H9 (cell line): ENCODE results near the gene ZNF160. TPM values are rescaled to one million over a fixed set of nuclear protein-coding genes. Genes with fewer than 3 reads are reported as not detected.

Experiments
- DNase-seq: peaks from one replicate; pipeline ENCODE4 v3.0.0-alpha.2; 2017
- H2AFZ ChIP-seq: one replicate; pipeline ENCODE4 v1.6.1; 2013; ENCODE audit warnings: mild to moderate bottlenecking, low read length, control low read depth, moderate library complexity
- H2AK5ac ChIP-seq: 2 replicates; pipeline ENCODE4 v1.6.1; 2013; ENCODE audit warnings: low read length, control low read depth, mixed read lengths; ENCODE audit not compliant: insufficient read length
- H2BK120ac ChIP-seq: one replicate; pipeline ENCODE4 v1.6.1; 2013; ENCODE audit warnings: low read depth, mild to moderate bottlenecking, low read length, control low read depth, inconsistent platforms; ENCODE audit not compliant: poor library complexity, severe bottlenecking
- H2BK12ac ChIP-seq: 2 replicates; pipeline ENCODE4 v1.6.1; 2013; ENCODE audit warnings: low read length, control low read depth, mixed read lengths, low read depth; ENCODE audit not compliant: insufficient read length
- H2BK15ac ChIP-seq: 2 replicates; pipeline ENCODE4 v1.6.1; 2013; ENCODE audit warnings: low read depth, low read length, control low read depth
- H2BK20ac ChIP-seq: one replicate; pipeline ENCODE4 v1.6.1; 2013; ENCODE audit warnings: low read depth, mild to moderate bottlenecking, low read length, control low read depth, inconsistent platforms; ENCODE audit not compliant: poor library complexity, severe bottlenecking
- H2BK5ac ChIP-seq: 2 replicates; pipeline ENCODE4 v1.6.1; 2013; ENCODE audit warnings: low read length, control low read depth, mixed read lengths; ENCODE audit not compliant: insufficient read length
- H3K14ac ChIP-seq: 2 replicates; pipeline ENCODE4 v1.6.1; 2013; ENCODE audit warnings: low read length, control low read depth; ENCODE audit not compliant: insufficient read depth
- H3K18ac ChIP-seq: 2 replicates; pipeline ENCODE4 v1.6.1; 2013; ENCODE audit warnings: low read depth, mild to moderate bottlenecking, mixed read lengths, low read length, control low read depth; ENCODE audit not compliant: insufficient read length
- H3K23ac ChIP-seq: 2 replicates; pipeline ENCODE4 v1.6.1; 2013; ENCODE audit warnings: low read length, control low read depth, mixed read lengths, low read depth; ENCODE audit not compliant: insufficient read length
- H3K23me2 ChIP-seq: 2 replicates; pipeline ENCODE4 v1.6.1; 2013; ENCODE audit warnings: low read depth, mild to moderate bottlenecking, mixed read lengths, low read length, control low read depth; ENCODE audit not compliant: insufficient read length, poor library complexity, severe bottlenecking
- H3K27ac ChIP-seq: 2 replicates; pipeline ENCODE4 v1.5.1; 2013; ENCODE audit warnings: low read length, control low read depth, mixed read lengths, low read depth; ENCODE audit not compliant: insufficient read length
- H3K27me3 ChIP-seq: 2 replicates; pipeline ENCODE4 v1.6.1; 2013; ENCODE audit warnings: low read length, control low read depth, inconsistent platforms; ENCODE audit not compliant: insufficient read depth
- H3K4ac ChIP-seq: 2 replicates; pipeline ENCODE4 v1.6.1; 2013; ENCODE audit warnings: low read depth, mild to moderate bottlenecking, control low read depth, inconsistent platforms, low read length, moderate library complexity
- H3K4me1 ChIP-seq: 2 replicates; pipeline ENCODE4 v1.6.1; 2013; ENCODE audit warnings: low read length, control low read depth, inconsistent platforms; ENCODE audit not compliant: insufficient read depth
- H3K4me2 ChIP-seq: 2 replicates; pipeline ENCODE4 v1.6.1; 2013; ENCODE audit warnings: low read length, control low read depth, mixed read lengths; ENCODE audit not compliant: insufficient read length, insufficient read depth
- H3K56ac ChIP-seq: 2 replicates; pipeline ENCODE4 v1.6.1; 2013; ENCODE audit warnings: low read depth, mild to moderate bottlenecking, mixed read lengths, low read length, control low read depth; ENCODE audit not compliant: insufficient read length
- H3K79me1 ChIP-seq: 2 replicates; pipeline ENCODE4 v1.6.1; 2013; ENCODE audit warnings: low read depth, mild to moderate bottlenecking, moderate library complexity, low read length, control low read depth, inconsistent platforms; ENCODE audit not compliant: insufficient read depth, poor library complexity, severe bottlenecking
- H3K79me2 ChIP-seq: 2 replicates; pipeline ENCODE4 v1.6.1; 2013; ENCODE audit warnings: low read length, control low read depth, inconsistent platforms; ENCODE audit not compliant: insufficient read depth
- H3K9ac ChIP-seq: 2 replicates; pipeline ENCODE4 v1.6.1; 2013; ENCODE audit warnings: low read length, control low read depth, mixed read lengths; ENCODE audit not compliant: insufficient read length; ENCODE audit errors: extremely low read depth
- H3K9me3 ChIP-seq: one replicate; pipeline ENCODE4 v1.6.1; 2013; ENCODE audit warnings: low read depth, low read length, inconsistent platforms; ENCODE audit not compliant: control insufficient read depth
- H3T11ph ChIP-seq: one replicate; pipeline ENCODE4 v1.6.1; 2013; ENCODE audit warnings: mild to moderate bottlenecking, low read length, control low read depth, inconsistent platforms
- H4K20me1 ChIP-seq: one replicate; pipeline ENCODE4 v1.6.1; 2013; ENCODE audit not compliant: control insufficient read depth, insufficient read length, insufficient read depth
- H4K5ac ChIP-seq: 2 replicates; pipeline ENCODE4 v1.6.1; 2013; ENCODE audit warnings: low read depth, mild to moderate bottlenecking, mixed read lengths, low read length, control low read depth; ENCODE audit not compliant: insufficient read length
- H4K8ac ChIP-seq: replicated peaks from 2 replicates; pipeline ENCODE4 v1.6.1; 2013; ENCODE audit warnings: low read length, control low read depth, mixed read lengths, low read depth; ENCODE audit not compliant: insufficient read length
- H4K91ac ChIP-seq: 2 replicates; pipeline ENCODE4 v1.6.1; 2013; ENCODE audit warnings: low read depth, mild to moderate bottlenecking, moderate library complexity, mixed read lengths, low read length, control low read depth; ENCODE audit not compliant: insufficient read length
- H3K27ac Mint-ChIP-seq, 3 experiments: 2 replicates in 2 of 3; 3 replicates in 1 of 3; pipeline ENCODE4 v1.8.0; 2020 to 2021; ENCODE audit warnings: mixed read lengths in 3 of 3, mild to moderate bottlenecking in 1 of 3, moderate library complexity in 1 of 3
- H3K27me3 Mint-ChIP-seq: 2 replicates; pipeline ENCODE4 v1.8.0; 2021; ENCODE audit warnings: low read depth, mild to moderate bottlenecking, moderate library complexity, mixed read lengths
- H3K36me3 Mint-ChIP-seq, 3 experiments: 2 replicates in 2 of 3; 3 replicates in 1 of 3; pipeline ENCODE4 v1.8.0; 2020 to 2021; ENCODE audit warnings: low read depth in 3 of 3, mixed read lengths in 3 of 3; ENCODE audit not compliant: insufficient read depth in 1 of 3
- H3K4me1 Mint-ChIP-seq, 2 experiments: 2 replicates each; pipeline ENCODE4 v1.8.0; 2020; ENCODE audit warnings: mixed read lengths in 2 of 2
- H3K4me3 Mint-ChIP-seq, 2 experiments: 2 replicates in 1 of 2; 3 replicates in 1 of 2; pipeline ENCODE4 v1.8.0; 2020 to 2021; ENCODE audit warnings: mild to moderate bottlenecking in 2 of 2, mixed read lengths in 2 of 2, moderate library complexity in 1 of 2
- H3K9me3 Mint-ChIP-seq, 2 experiments: 2 replicates in 1 of 2; 3 replicates in 1 of 2; pipeline ENCODE4 v1.8.0; 2020; ENCODE audit warnings: mild to moderate bottlenecking in 2 of 2, mixed read lengths in 2 of 2, moderate library complexity in 1 of 2
- CTCF ChIP-seq: fragments of 200-600 bp; sonication (generic); conservative IDR thresholded peaks from 3 replicates; pipeline ENCODE4 v1.8.0; 2021; ENCODE audit warnings: antibody characterized with exemption, mild to moderate bottlenecking
- WGBS: extraction: QIAGEN DNeasy Blood & Tissue Kit; methylation state at CpG from one replicate; pipeline ENCODE4 v1.1.7; 2013; ENCODE audit warnings: missing lambda C conversion rate, low lambda C conversion rate, mixed read lengths; ENCODE audit not compliant: insufficient read length; ENCODE audit errors: extremely low coverage; 5-methylcytosine and 5-hydroxymethylcytosine counted together
- total RNA-seq: library from RNA; stranded (reverse); gene quantifications from 2 replicates; pipeline ENCODE4 v1.2.1, GENCODE V29; 2021

The ZNF160 gene
- total RNA-seq, 1 experiment from 2014 or later, result 31.1 TPM

GRCh38 chr19:53132141-53132991 lies 29.1 kb upstream of the ZNF160 start, which contains the start of gene ZNF415:
Gene ZNF415, minus strand, starts transcription at chr19:53132910. Its CDS starts 10,234 bp downstream, at chr19:53122676.
- no peaks in the 10 kb centered on the region for H3K27me3 ChIP-seq
- no peak within 1 kb of the TSS for H4K8ac ChIP-seq
- H4K91ac ChIP-seq, result no peak within 1 kb of the TSS
- H2BK5ac ChIP-seq, result no peak within 1 kb of the TSS
- WGBS, result no CpG with 5 or more reads among the region's 51 CpGs
- H3K9ac ChIP-seq, result peak within 1 kb of the TSS; percentile 34
- no peak within 1 kb of the TSS for H3K23ac ChIP-seq
- Mint-ChIP-seq H3K4me3 (peak within 1 kb of the TSS; percentile 80 to 85), H3K27me3 (peaks cover 14% of the 10 kb centered on the region), H3K27ac (peak within 1 kb of the TSS in 1 of 3 experiments; percentile 89; a peak in 2 of 7 replicates), H3K9me3 (peaks cover 3% of the 10 kb centered on the region in 2 experiments; a peak in 3 of 5 replicates), H3K4me1 (peaks cover 17 to 20% of the 10 kb centered on the region in 2 experiments), H3K36me3 (peaks cover 4 to 16% (median 4%) of the 10 kb centered on the region in 3 experiments; a peak in 6 of 7 replicates)
- peak; percentile 88 for DNase-seq
- no peak within 1 kb of the TSS for H2BK20ac ChIP-seq
- no peak within 1 kb of the TSS for H2AK5ac ChIP-seq
- peaks cover 6% of the 10 kb centered on the region; the same call in 1 of the 2 replicates for H3K4me1 ChIP-seq
- H3K56ac ChIP-seq, result no peak within 1 kb of the TSS
- no peak within 1 kb of the TSS for H3K4ac ChIP-seq
- peak within 1 kb of the TSS; percentile 99 for H2AFZ ChIP-seq
- H3K18ac ChIP-seq, result no peak within 1 kb of the TSS
- H3K79me2 ChIP-seq, result no peaks in the 10 kb centered on the region
- H4K5ac ChIP-seq, result no peak within 1 kb of the TSS
- H2BK12ac ChIP-seq, result no peak within 1 kb of the TSS
- H4K20me1 ChIP-seq, result no peaks in the 10 kb centered on the region
- H3K9me3 ChIP-seq, result no peaks in the 10 kb centered on the region
- H3T11ph ChIP-seq, result no peak within 1 kb of the TSS
- no peak within 1 kb of the TSS for H2BK120ac ChIP-seq
- H3K79me1 ChIP-seq, result no peaks in the 10 kb centered on the region
- H3K4me2 ChIP-seq, result peak within 1 kb of the TSS; percentile 79
- H3K14ac ChIP-seq, result no peak within 1 kb of the TSS; the same call in 1 of the 2 replicates
- no peak within 1 kb of the TSS for H2BK15ac ChIP-seq
- TF ChIP-seq CTCF, result no peak
- peaks cover 11% of the 10 kb centered on the region for H3K23me2 ChIP-seq
- H3K27ac ChIP-seq, result no peak within 1 kb of the TSS
